HG02798 (cell line): ENCODE measurements around the gene DENND1A.

Experiments used
- ATAC-seq: cut with Tn5 transposase; IDR thresholded peaks from one replicate; pipeline ENCODE4 v1.9.1; 2021; ENCODE audit warnings: mild to moderate bottlenecking; ENCODE audit not compliant: unreplicated experiment, poor library complexity

The DENND1A gene

GRCh38 chr9:123775289-123776284 lies 154.3 kb downstream of the DENND1A start:
- no peak for ATAC-seq

DNA sequence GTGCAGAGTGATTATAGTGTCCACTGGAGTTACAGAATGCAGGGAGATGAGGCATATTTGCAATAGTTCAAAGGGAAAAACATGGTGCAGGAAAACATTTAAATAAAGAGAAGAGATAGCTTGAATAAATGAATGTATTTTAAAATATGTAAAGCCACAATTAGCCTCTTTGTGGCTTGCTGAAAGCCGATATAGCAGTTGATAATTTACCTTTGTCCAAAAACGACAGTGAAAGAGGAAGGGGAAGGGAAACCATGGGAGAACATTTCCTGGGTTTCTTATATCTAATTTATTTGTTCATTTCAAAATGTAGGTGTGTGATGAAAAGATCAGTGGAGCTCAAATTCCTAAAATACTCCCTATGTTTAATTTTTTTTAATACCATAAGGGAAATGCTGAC lies 156.1 kb downstream of the DENND1A start:
- ATAC-seq = no peak

GRCh38 chr9:123772967-123773366 lies 157.0 kb downstream of the DENND1A start:
- ATAC-seq = no peak

- no peak for ATAC-seq
Observed at GRCh38 chr9:123772374-123772773, 157.6 kb downstream of the DENND1A start.

- ATAC-seq = no peak
Observed at GRCh38 chr9:123771690-123772089, 158.2 kb downstream of the DENND1A start.

DNA sequence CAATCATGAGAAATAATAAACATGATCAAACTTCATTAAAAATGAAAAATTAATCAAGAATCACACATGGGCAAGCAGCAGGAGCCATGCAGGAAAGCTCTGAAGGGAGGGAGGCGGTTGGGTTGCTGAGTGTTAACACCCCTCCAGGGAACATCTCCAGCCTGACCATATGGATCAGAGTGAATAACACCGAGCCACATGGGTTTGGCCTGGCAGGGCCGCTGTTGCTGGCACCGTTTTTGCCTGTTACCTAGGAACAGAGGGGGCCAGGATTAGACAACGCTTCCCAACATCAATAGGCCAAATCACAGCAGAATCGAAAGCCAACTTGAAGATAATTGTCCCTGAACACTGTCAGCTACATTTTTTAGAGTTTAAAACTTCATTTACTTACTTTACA lies 160.2 kb downstream of the DENND1A start:
- ATAC-seq = no peak

DNA sequence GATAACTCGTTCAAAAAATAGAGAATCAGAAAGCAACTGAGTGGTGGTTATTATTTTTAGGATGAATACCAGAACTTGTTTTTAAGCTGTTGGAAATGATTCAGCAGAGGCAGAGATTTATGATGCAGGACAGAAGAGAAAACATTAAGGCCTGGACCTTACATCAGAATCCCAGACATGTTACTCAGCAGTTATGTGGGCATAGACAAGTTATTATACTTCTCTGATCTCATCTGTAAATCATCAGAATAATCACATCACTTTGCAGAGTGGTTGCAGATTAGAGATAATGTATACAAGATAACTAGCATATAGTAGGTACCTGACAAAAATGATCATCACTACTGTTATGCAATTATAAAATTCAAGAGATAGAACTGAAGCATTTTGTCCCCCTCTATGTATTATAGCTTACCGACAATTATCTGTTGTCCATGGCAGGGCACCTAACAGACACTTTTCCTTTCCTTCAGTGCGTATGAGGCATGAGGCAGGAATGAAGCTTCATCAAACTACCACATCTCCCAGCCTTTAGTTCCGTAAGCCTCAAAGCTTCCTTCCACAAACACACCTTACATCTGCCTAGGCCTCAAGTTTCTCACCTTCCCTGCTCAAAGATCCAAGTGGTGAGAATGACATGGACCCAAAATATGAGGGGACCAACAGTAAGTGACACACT lies 165.9 kb downstream of the DENND1A start:
- ATAC-seq = no peak

DNA sequence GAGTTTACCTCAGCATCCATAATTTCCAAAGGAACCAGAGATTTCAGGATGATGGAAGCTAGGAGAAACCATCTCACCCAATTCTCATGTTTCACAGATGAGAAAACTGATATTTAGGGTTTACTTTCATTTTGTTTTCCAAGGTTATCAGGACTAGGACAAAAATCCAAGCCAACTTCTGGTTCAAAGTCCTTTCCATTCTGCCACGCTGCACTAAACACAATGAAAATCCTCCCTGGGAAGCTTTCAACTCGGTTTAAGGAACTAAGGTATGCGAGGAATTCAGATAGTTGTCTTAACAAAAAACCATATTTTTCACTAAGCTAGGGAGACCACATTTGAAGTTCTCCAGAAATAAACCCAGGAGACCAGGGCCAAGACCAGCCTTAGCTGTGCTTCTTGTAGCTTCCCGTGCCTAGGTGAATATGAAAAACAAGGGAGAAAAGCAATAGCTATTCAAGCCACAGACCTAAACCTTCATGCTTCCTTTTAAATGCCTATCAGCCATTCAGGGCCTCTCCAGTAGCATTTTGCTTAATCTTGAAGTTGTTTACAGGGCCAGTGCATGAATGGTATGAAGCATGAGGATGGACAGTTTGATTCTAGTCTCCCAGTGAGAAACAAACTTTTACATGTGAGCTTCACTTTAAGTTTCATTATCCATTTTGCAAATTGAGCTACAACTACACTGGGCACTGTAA lies 167.9 kb downstream of the DENND1A start:
- no peak for ATAC-seq

- ATAC-seq = no peak
Observed at GRCh38 chr9:123757960-123758359, 172.0 kb downstream of the DENND1A start.

DNA sequence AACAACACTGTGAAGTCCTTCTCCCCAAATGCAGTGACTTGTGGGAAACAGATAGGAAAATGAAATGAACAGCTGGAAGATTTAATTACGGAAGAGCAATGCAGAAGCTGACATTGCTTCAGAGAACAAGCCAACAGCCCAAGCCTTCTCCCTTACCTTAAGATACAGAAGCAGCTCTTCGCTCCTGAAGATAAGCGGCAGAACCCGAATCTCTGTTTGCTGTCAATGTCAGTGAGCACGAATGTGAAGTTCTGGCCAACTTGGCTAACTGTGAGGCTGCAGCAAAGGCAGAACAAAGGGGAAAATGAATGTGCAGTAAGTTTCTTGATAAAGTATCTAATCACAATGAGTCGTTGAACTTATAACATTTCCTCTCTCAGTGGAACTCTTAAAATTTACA lies 172.4 kb downstream of the DENND1A start:
- ATAC-seq = no peak

DNA sequence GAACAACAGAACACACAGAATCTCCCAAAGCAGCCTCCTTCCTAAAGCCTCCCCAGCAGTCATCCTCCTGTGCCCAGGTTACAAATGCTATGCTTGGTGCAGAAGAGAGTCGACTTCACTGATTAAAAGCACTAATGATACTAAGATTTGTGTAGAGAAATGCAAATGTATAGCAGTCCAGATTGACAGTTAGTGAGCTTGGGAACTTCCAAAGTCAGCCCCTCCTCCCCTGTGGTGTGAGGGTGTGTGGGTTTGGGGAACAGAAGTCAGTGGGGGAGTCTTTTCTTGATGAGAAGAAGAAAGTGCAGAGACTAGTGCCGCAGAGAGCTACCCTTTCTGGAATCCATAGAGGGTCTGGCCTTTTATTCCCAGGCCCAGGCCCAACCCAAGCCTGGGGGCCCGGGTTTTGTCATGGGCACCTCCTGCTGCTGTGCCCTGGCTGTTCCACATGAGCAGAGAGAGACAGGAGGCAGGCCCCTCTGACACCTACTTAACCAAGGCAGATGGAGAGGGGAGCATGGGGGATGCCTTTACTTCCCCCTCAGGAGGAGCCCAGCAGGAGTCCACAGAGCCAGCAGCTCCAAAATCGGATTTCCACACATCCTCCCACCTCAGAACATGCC lies 173.3 kb downstream of the DENND1A start:
- ATAC-seq = no peak

DNA sequence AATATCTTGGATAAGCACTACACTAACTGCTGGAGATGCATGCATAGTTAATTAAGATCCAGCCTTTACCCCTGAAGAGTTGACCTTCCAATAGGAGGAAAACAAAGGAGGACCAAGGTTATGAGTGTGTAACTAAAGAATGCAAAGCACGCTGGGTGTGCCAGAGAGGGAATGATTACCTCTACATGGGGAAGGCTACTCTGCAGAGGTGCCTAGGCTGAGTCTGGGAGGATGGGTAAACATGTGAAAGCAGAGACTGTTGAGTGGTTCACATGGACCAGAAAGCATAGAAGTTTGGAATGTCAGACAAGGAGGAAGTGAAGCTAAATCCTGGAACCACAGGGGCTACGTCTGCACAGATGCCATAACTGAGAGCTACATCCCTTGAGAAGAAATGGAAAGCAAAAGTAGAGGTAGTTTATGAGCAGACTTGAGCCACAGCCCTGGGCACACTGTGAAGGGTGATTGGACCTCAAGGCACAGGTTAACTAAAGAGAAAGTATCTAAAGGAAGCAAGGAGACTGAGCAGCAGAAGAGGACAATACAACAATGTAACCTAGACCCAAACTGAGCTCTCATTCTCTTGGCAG lies 176.2 kb downstream of the DENND1A start:
- ATAC-seq = no peak

DNA sequence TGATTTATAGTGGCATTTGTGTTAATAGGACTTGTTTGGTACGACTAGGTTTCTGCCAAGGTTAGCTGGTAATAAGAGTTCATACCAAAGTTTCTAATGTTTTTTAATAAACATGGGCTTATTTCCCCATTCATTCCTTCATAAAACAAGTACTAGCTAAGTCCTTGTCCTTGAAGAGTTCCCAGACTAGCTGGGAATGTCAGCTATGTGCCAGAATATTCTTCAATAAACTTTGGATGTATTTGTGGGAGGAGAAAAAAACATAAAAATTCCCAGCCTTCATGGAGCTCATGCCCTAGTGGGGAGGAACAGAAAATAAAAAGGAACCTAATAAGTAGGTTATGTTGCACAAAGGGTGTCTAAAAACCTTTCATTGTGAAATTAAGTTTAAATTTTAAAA lies 176.9 kb downstream of the DENND1A start:
- no peak for ATAC-seq

DNA sequence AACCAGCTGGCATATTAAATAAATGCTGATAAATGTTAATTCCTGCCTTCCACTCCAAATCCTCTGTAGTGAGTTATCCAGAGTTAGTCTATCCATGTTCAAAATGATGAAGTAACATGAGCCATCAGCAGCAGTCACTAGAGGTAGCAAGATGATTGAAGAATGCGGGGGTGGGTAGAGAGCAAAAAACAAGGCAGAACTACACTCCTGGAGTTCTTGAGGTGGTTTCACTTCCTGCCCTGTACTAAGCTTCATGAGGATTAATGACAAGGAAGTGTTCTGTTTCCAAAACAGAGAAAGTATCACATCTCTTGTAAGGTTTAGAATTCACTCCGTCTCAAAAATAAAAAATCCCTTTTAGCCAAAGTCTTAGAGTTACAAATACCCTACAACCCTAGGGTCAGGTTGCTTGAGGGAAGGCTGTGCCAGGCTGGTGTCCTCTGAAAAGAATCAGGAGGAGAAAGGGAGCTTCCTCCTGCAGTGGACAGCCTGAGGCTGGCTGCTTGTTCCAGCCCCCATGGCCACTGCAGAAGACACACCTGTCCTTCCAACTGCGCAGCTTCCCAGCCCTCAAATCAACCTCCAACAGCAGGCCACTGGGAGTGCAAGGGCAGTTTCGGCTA lies 180.2 kb downstream of the DENND1A start:
- no peak for ATAC-seq

GRCh38 chr9:123746765-123747164 lies 183.2 kb downstream of the DENND1A start:
- no peak for ATAC-seq

GRCh38 chr9:123745933-123746332 lies 184.0 kb downstream of the DENND1A start:
- ATAC-seq = no peak

- ATAC-seq = no peak
Observed at GRCh38 chr9:123745451-123745850, 184.5 kb downstream of the DENND1A start.

DNA sequence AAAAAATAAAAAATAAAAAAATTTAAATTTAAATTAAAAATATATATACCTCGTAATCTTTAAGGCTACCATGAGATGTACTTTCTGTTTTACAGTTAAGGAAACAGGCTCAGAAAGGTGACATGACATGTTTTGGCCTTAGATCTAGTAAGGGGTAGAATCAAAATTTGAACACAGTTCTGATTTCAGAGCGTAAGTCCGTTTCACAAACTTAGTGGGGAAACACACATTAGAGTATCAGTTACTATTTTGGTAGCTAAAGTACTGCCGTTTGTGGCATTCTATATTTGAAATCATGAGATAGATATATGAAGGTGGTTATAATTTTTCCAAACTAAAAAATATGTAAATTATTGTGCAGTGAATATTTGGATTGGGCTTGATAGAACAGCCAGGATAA lies 186.2 kb downstream of the DENND1A start:
- ATAC-seq = no peak

- ATAC-seq = no peak
Observed at GRCh38 chr9:123742009-123742767, 187.7 kb downstream of the DENND1A start.
